MM.1S (cell line): ENCODE measurements around the gene KCNQ1.

Experiments used
- EZH2 ChIP-seq: fragments of 300-600 bp; sonication (generic); optimal IDR thresholded peaks from 2 replicates; pipeline ENCODE3; 2017; ENCODE audit warnings: low read depth, mild to moderate bottlenecking, antibody characterized with exemption, low read length, mixed read lengths
- EZH2phosphoT487 ChIP-seq: fragments of 300-600 bp; sonication (generic); IDR thresholded peaks from 2 replicates; pipeline ENCODE4 v1.6.1; 2018; ENCODE audit warnings: antibody characterized with exemption, low read length
- TF ChIP-seq, protein P1 (sequence below): fragments of 300-600 bp; sonication (generic); IDR thresholded peaks from 2 replicates; pipeline ENCODE4 v1.5.1; 2016; ENCODE audit warnings: antibody characterized with exemption, low read length, mixed read lengths

DNA sequence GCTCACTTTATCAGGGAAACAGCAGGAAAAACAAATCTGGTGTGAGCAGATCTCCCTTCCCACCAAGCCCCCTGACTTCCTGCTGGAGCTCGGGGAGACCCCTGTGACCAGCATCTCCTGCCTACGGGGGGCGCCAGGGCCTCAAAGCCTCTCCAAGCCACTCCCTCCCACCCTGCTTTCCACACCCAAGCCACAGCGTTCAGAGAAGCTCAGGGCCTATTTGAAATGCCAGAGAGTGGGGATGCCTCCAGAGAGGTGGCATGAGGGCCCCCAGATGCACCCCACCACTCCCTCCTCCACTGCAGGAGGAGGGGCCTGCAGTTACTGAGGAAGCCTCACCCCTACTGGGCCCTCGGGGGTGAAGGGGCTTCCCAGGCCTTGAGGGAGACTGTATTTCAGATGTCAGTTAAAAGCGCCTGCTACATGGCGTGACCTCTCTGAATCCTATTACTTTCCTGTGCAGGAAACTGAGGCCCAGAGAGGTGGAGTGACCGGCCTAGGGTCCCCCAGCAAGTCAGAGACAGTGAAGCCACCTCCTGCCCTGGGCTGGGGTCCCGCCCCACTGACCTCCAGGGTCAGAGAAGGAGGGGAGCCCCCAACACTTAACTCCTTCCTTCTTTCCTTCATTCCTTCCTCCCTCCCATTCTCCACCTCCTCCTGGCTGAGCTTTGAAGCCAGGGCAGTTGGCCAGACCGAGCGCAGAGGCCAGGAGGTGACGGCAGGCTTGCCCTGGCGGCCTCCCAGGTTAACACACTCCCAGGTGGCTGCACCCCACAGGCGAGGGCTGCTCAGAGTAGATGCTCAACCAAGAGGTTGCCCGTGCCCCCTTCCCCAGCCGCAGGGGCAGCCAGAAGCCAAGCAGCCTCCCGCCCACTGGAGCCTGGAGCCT is 446.8 kb downstream of the KCNQ1 start:
- TF ChIP-seq EZH2 = no peak
- TF ChIP-seq EZH2phosphoT487 = no peak
- TF ChIP-seq, protein P1, sequence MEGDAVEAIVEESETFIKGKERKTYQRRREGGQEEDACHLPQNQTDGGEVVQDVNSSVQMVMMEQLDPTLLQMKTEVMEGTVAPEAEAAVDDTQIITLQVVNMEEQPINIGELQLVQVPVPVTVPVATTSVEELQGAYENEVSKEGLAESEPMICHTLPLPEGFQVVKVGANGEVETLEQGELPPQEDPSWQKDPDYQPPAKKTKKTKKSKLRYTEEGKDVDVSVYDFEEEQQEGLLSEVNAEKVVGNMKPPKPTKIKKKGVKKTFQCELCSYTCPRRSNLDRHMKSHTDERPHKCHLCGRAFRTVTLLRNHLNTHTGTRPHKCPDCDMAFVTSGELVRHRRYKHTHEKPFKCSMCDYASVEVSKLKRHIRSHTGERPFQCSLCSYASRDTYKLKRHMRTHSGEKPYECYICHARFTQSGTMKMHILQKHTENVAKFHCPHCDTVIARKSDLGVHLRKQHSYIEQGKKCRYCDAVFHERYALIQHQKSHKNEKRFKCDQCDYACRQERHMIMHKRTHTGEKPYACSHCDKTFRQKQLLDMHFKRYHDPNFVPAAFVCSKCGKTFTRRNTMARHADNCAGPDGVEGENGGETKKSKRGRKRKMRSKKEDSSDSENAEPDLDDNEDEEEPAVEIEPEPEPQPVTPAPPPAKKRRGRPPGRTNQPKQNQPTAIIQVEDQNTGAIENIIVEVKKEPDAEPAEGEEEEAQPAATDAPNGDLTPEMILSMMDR = no peak
